NCI-H146 treated with DMSO at 0.1 percent for 48 hours (cell line): ENCODE results near the gene SLC9A9.

Experiments
- DNase-seq: peaks from one replicate; lab custom pipeline; 2025; ENCODE audit not compliant: unreplicated experiment; lab: John Stamatoyannopoulos, UW

SLC9A9 gene

DNA sequence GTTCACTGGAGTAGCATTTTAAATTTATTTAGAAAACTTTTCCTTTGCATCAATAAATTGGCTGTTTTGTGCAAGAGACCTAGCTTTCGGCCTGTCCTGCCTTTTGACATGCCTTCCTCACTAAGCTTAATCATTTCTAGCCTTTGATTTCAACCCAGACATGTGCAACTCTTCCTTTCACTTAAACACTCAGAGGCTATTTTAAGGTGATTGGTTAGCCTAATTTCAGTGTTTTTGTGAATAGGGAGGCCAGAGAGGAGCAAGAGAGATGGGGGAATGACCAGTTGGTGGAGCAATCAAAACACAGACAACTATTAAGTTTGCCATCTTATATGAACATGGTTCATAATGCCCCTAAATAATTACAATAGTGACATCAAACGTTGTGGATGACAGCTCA, 333.4 kb downstream of the SLC9A9 start:
- DNase-seq, result no peak

GRCh38 chr3:143514109-143514508, 334.2 kb downstream of the SLC9A9 start:
- no peak for DNase-seq

GRCh38 chr3:143511174-143511879, 336.9 kb downstream of the SLC9A9 start:
- DNase-seq, result no peak

DNA sequence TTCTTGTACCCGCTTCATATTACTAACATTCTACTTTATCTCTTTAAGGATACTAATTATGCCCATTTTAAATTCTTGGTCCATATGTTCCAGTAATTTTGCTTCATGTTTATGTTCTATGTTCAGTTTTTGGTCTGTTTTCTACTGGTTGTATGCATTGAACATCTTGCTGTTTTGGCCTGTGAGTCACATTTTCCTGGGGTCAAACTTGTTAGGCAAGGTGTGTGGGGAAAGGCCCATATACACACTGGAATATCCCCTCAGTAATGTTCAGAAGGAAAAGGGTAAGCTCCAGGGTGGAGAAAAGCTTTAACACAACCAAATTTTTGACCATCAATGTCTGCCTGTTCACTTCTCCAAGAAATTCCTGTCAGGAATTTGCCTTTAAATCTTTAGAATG, 337.7 kb downstream of the SLC9A9 start:
- DNase-seq, result no peak

- no peak for DNase-seq
These were observed 340.3 kb downstream of the SLC9A9 start for GRCh38 chr3:143507735-143508580.

- no peak for DNase-seq
These were observed 342.1 kb downstream of the SLC9A9 start for GRCh38 chr3:143506190-143506589.

GRCh38 chr3:143503325-143503885, 344.9 kb downstream of the SLC9A9 start:
- no peak for DNase-seq

- no peak for DNase-seq
These were observed 346.2 kb downstream of the SLC9A9 start for GRCh38 chr3:143502081-143502480.

GRCh38 chr3:143497382-143497781, 350.9 kb downstream of the SLC9A9 start:
- DNase-seq, result no peak

DNA sequence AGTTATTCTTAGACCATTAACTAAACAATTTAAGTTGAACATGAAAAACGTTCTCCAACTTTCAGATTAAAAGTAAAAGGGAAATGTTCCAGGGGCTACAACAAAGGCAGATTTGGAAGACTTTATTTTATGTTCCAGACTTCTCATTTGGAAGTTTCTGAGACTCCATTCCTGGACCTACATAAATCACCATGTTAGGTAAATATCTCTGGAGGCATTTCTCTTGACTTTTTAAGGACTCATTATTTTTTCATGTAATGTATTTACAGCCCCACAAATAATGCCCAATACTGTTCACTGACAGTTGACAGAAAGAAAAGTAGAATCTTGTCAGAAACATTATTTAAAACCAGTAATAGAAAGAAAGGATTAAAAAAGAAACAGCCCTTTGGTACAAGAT, 352.1 kb downstream of the SLC9A9 start:
- no peak for DNase-seq

- DNase-seq, result no peak
These were observed 352.7 kb downstream of the SLC9A9 start for GRCh38 chr3:143495527-143495926.

DNA sequence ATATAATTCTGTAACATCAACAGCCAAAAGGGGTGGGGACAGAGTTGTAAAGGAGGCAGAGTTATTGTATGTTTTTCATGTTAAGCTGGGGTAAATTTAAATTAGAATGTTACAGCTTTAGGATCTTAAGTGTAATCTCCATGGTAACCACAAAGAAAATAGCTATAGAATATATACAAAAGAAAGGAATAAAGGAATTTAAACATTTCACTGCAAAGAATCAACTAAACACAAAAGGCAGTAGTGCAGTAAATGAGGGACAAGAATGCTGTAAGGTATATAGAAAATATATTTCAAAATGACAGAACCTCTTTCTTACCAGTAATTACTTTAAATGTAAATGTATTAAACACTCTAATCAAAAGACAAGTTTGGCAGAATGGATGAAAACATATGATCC, 361.7 kb downstream of the SLC9A9 start:
- DNase-seq, result no peak

- no peak for DNase-seq
These were observed 363.3 kb downstream of the SLC9A9 start for GRCh38 chr3:143484846-143485512.

GRCh38 chr3:143483214-143483613, 365.1 kb downstream of the SLC9A9 start:
- DNase-seq, result no peak

GRCh38 chr3:143482106-143483088, 365.9 kb downstream of the SLC9A9 start:
- DNase-seq, result no peak

DNA sequence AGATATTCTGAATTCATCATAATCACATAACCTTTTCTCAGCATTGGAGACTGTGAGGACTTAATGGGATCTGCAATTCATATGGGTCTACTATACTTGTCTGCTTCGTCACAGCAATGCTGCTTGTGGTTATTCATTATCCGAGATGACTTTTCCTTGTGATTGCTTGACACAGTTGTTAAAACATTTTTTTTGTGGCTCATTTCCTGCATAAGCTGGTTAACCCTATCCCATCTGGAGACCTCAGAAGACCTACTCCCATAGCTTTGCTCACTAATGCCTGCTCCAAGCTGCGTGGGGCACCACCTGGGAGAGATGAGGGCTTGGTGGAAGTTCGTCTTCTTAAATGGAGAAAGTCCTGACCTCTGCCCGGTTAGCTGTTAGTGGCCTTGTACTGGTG, 367.9 kb downstream of the SLC9A9 start:
- DNase-seq, result no peak

- no peak for DNase-seq
These were observed 368.5 kb downstream of the SLC9A9 start for GRCh38 chr3:143479727-143480126.

GRCh38 chr3:143478115-143478693, 370.1 kb downstream of the SLC9A9 start:
- no peak for DNase-seq

GRCh38 chr3:143476965-143477640, 371.2 kb downstream of the SLC9A9 start:
- DNase-seq, result no peak
